A549 (cell line): ENCODE results near the gene NUB1.

Experiments
- CEBPB ChIP-seq, 2 experiments: fragments of >200 bp in 1 of 2; sonication (Bioruptor Twin) in 1 of 2; formaldehyde crosslinking in 1 of 2; IDR thresholded peaks; 2 replicates each; pipeline ENCODE4 v1.6.1; 2012 to 2016
- CHD2 ChIP-seq: fragments of 150-350 bp; IDR thresholded peaks from 2 replicates; pipeline ENCODE4 v1.6.1; 2014; ENCODE audit warnings: low read length; ENCODE audit not compliant: partially characterized antibody
- MAFK ChIP-seq: fragments of 450-650 bp; IDR thresholded peaks from 2 replicates; pipeline ENCODE4 v1.6.1; 2014; ENCODE audit not compliant: partially characterized antibody
- NR3C1 ChIP-seq: fragments of >200 bp; sonication (Bioruptor Twin); formaldehyde crosslinking; IDR thresholded peaks from 3 replicates; pipeline ENCODE4 v1.6.1; 2017
- POLR2A ChIP-seq: IDR thresholded peaks from 2 replicates; pipeline ENCODE4 v1.6.1; 2012; ENCODE audit warnings: mild to moderate bottlenecking, low read length
- RFX5 ChIP-seq: fragments of 450-650 bp; IDR thresholded peaks from 2 replicates; pipeline ENCODE4 v1.7.1; 2014; ENCODE audit warnings: antibody characterized with exemption, mild to moderate bottlenecking, moderate library complexity
- SREBF2 ChIP-seq: fragments of 450-650 bp; IDR thresholded peaks from 2 replicates; pipeline ENCODE4 v1.6.1; 2014; ENCODE audit warnings: mild to moderate bottlenecking, moderate library complexity
- TF ChIP-seq, protein P1 (sequence below): fragments of >200 bp; sonication (Bioruptor Twin); formaldehyde crosslinking; IDR thresholded peaks from 3 replicates; pipeline ENCODE4 v1.6.1; 2016
- TF ChIP-seq, protein P2 (sequence below): fragments of >200 bp; sonication (Bioruptor Twin); formaldehyde crosslinking; IDR thresholded peaks from 3 replicates; pipeline ENCODE4 v1.5.1; 2016
- TF ChIP-seq, protein P3 (sequence below): fragments of 250-450 bp; sonication (Bioruptor Pico); IDR thresholded peaks from 2 replicates; pipeline ENCODE4 v1.5.0; 2021; ENCODE audit warnings: mild to moderate bottlenecking, moderate library complexity, borderline replicate concordance
- TF ChIP-seq, protein P4 (sequence below): fragments of 200-600 bp; sonication (generic); IDR thresholded peaks from 2 replicates; pipeline ENCODE4 v1.6.1; 2016; ENCODE audit warnings: antibody characterized with exemption, mild to moderate bottlenecking, moderate library complexity

DNA sequence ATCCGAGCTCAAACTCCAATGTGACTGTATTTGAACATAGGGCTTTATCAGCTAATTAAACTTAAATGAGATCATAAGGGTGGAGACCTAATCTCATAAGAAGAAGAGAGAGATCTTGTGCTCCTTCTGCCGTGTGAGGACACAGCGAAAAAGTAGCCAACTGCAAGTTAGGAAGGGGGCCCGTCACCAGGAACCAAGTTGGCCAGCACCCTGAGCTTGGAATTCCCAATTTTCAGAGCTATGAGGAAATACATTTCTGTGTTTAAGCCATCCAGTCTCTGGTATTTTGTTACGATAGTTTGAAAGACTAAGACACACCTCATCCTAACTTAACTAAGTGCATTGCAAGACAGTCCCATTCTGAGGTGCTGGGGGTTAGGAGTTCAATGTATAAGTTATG lies 82.3 kb downstream of the NUB1 start:
- no peak for TF ChIP-seq MAFK
- TF ChIP-seq, protein P1, sequence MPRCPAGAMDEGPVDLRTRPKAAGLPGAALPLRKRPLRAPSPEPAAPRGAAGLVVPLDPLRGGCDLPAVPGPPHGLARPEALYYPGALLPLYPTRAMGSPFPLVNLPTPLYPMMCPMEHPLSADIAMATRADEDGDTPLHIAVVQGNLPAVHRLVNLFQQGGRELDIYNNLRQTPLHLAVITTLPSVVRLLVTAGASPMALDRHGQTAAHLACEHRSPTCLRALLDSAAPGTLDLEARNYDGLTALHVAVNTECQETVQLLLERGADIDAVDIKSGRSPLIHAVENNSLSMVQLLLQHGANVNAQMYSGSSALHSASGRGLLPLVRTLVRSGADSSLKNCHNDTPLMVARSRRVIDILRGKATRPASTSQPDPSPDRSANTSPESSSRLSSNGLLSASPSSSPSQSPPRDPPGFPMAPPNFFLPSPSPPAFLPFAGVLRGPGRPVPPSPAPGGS: no peak
- TF ChIP-seq, protein P2, sequence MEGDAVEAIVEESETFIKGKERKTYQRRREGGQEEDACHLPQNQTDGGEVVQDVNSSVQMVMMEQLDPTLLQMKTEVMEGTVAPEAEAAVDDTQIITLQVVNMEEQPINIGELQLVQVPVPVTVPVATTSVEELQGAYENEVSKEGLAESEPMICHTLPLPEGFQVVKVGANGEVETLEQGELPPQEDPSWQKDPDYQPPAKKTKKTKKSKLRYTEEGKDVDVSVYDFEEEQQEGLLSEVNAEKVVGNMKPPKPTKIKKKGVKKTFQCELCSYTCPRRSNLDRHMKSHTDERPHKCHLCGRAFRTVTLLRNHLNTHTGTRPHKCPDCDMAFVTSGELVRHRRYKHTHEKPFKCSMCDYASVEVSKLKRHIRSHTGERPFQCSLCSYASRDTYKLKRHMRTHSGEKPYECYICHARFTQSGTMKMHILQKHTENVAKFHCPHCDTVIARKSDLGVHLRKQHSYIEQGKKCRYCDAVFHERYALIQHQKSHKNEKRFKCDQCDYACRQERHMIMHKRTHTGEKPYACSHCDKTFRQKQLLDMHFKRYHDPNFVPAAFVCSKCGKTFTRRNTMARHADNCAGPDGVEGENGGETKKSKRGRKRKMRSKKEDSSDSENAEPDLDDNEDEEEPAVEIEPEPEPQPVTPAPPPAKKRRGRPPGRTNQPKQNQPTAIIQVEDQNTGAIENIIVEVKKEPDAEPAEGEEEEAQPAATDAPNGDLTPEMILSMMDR: no peak
- TF ChIP-seq POLR2A: no peak
- TF ChIP-seq RFX5: no peak
- no peak for TF ChIP-seq NR3C1
- no peak for TF ChIP-seq CHD2
- TF ChIP-seq, protein P3, sequence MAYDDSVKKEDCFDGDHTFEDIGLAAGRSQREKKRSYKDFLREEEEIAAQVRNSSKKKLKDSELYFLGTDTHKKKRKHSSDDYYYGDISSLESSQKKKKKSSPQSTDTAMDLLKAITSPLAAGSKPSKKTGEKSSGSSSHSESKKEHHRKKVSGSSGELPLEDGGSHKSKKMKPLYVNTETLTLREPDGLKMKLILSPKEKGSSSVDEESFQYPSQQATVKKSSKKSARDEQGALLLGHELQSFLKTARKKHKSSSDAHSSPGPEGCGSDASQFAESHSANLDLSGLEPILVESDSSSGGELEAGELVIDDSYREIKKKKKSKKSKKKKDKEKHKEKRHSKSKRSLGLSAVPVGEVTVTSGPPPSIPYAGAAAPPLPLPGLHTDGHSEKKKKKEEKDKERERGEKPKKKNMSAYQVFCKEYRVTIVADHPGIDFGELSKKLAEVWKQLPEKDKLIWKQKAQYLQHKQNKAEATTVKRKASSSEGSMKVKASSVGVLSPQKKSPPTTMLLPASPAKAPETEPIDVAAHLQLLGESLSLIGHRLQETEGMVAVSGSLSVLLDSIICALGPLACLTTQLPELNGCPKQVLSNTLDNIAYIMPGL (CRISPR knock-in tag): no peak
- TF ChIP-seq, protein P4, sequence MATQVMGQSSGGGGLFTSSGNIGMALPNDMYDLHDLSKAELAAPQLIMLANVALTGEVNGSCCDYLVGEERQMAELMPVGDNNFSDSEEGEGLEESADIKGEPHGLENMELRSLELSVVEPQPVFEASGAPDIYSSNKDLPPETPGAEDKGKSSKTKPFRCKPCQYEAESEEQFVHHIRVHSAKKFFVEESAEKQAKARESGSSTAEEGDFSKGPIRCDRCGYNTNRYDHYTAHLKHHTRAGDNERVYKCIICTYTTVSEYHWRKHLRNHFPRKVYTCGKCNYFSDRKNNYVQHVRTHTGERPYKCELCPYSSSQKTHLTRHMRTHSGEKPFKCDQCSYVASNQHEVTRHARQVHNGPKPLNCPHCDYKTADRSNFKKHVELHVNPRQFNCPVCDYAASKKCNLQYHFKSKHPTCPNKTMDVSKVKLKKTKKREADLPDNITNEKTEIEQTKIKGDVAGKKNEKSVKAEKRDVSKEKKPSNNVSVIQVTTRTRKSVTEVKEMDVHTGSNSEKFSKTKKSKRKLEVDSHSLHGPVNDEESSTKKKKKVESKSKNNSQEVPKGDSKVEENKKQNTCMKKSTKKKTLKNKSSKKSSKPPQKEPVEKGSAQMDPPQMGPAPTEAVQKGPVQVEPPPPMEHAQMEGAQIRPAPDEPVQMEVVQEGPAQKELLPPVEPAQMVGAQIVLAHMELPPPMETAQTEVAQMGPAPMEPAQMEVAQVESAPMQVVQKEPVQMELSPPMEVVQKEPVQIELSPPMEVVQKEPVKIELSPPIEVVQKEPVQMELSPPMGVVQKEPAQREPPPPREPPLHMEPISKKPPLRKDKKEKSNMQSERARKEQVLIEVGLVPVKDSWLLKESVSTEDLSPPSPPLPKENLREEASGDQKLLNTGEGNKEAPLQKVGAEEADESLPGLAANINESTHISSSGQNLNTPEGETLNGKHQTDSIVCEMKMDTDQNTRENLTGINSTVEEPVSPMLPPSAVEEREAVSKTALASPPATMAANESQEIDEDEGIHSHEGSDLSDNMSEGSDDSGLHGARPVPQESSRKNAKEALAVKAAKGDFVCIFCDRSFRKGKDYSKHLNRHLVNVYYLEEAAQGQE: no peak
- TF ChIP-seq SREBF2: no peak
- no peak for TF ChIP-seq CEBPB (IDR thresholded peaks at IDR 0.05)
